ENCODE measurements around the gene VEGFD. TPM values are rescaled to one million over a fixed set of nuclear protein-coding genes. Genes with fewer than 3 reads are reported as not detected.

The VEGFD gene
- total RNA-seq (10 to 100 TPM in 2 of 10 donors, 1 to 10 TPM in 8; 1.4 to 21.0 (median 4.4) TPM), polyA plus RNA-seq (10 to 100 TPM in 1 of 2 donors, 1 to 10 TPM in 1; 1.1 to 18.9 TPM)
- long read RNA-seq, donor 1, transcript VEGFD-201 (7 exons, 2,037 nt) = major isoform, 9 of 10 reads
- long read RNA-seq, donor 1, partial matches to known transcripts = 0 of 10 reads
- long read RNA-seq, donor 1, other reads (novel, unspliced or antisense) = 1 of 10 reads
- long read RNA-seq, donor 2, transcript VEGFD-201 (7 exons, 2,037 nt) = major isoform, 6 of 7 reads
- long read RNA-seq, donor 2, partial matches to known transcripts = 0 of 7 reads
- long read RNA-seq, donor 2, other reads (novel, unspliced or antisense) = 1 of 7 reads
- long read RNA-seq, donor 3, transcript VEGFD-201 (7 exons, 2,037 nt) = major isoform, 19 of 23 reads
- long read RNA-seq, donor 3, partial matches to known transcripts = 3 of 23 reads
- long read RNA-seq, donor 3, other reads (novel, unspliced or antisense) = 1 of 23 reads

- Histone ChIP-seq H3K27me3 (peaks cover 0 to 57% (median 0%) of the 10 kb centered on the region in 7 donors), H3K27ac (no peak within 1 kb of the TSS), H3K9me3 (no peaks in the 10 kb centered on the region), H3K4me3 (peak within 1 kb of the TSS in 2 of 10 donors; percentile 18 to 20), H3K4me1 (no peaks in the 10 kb centered on the region), H3K36me3 (peaks cover 0 to 11% (median 0%) of the 10 kb centered on the region in 9 donors)
- no peak for TF ChIP-seq CTCF (IDR thresholded peaks at IDR 0.05)
- DNase-seq (no peak), ATAC-seq (peak in 1 of 8 donors; percentile 51)
- intact Hi-C loops (cut with DNase I) = loop anchor here in 1 of 10 donors (10.0 kb wide), 1 partner anchor 80 kb away; no protein-coding TSS in a partner anchor
- 31 to 41% methylated on average over 2 of the region's 2 CpGs for WGBS, 2 donors
These were observed at the start of gene VEGFD for GRCh38 chrX:15384304-15384703. Gene VEGFD (minus strand): TSS chrX:15384413. CDS start chrX:15383946, 467 bp downstream.

- no peak for DNase-seq
- no peak for TF ChIP-seq CTCF (IDR thresholded peaks at IDR 0.05)
- intact Hi-C loops (cut with DNase I) = no loop called here
- H3K27me3 ChIP-seq = peaks cover 0 to 39% (median 0%) of the 10 kb centered on the region in 7 donors
- H3K9me3 ChIP-seq = no peaks in the 10 kb centered on the region
- H3K36me3 ChIP-seq = peaks cover 0 to 19% (median 0%) of the 10 kb centered on the region in 9 donors
- H3K4me1 ChIP-seq = peaks cover 0 to 6% (median 0%) of the 10 kb centered on the region in 9 donors
- no peak overlapping the region for H3K27ac ChIP-seq
- WGBS, 2 donors = 46 to 72% methylated on average over 1 of the region's 1 CpG
- ATAC-seq = no peak
- H3K4me3 ChIP-seq = no peak overlapping the region
These were observed 46.4 kb upstream of the VEGFD start for GRCh38 chrX:15430584-15430983.

GRCh38 chrX:15430076-15430475, 45.9 kb upstream of the VEGFD start:
- no peak for TF ChIP-seq CTCF (IDR thresholded peaks at IDR 0.05)
- 88 to 94% methylated on average over 2 of the region's 2 CpGs for WGBS, 2 donors
- peaks cover 0 to 6% (median 0%) of the 10 kb centered on the region in 9 donors for H3K4me1 ChIP-seq
- DNase-seq (no peak), ATAC-seq (no peak)
- H3K27ac ChIP-seq = no peak overlapping the region
- intact Hi-C loops (cut with DNase I) = no loop called here
- H3K9me3 ChIP-seq = no peaks in the 10 kb centered on the region
- H3K36me3 ChIP-seq = peaks cover 0 to 21% (median 0%) of the 10 kb centered on the region in 9 donors
- H3K4me3 ChIP-seq = no peak overlapping the region
- H3K27me3 ChIP-seq = peaks cover 0 to 39% (median 0%) of the 10 kb centered on the region in 7 donors

GRCh38 chrX:15425024-15425423, 40.8 kb upstream of the VEGFD start:
- Histone ChIP-seq H3K9me3 (peaks cover 0 to 6% (median 0%) of the 10 kb centered on the region in 11 donors), H3K36me3 (peaks cover 0 to 28% (median 0%) of the 10 kb centered on the region in 9 donors), H3K27me3 (peaks cover 0 to 22% (median 0%) of the 10 kb centered on the region in 7 donors), H3K4me3 (no peak overlapping the region), H3K4me1 (no peaks in the 10 kb centered on the region), H3K27ac (no peak overlapping the region)
- intact Hi-C loops (cut with DNase I) = no loop called here
- TF ChIP-seq CTCF (IDR thresholded peaks at IDR 0.05) = no peak
- DNase-seq = no peak
- ATAC-seq = no peak
- 96% methylated on average over 1 of the region's 1 CpG for WGBS, 2 donors

Measured in heart right ventricle (tissue), 16 donors.